22Rv1 (cell line): ENCODE results near the gene LILRA6.

Experiments used
- CTCF ChIP-seq: fragments of 450-650 bp; IDR thresholded peaks from 2 replicates; pipeline ENCODE4 v1.5.1; 2017; ENCODE audit warnings: mild to moderate bottlenecking
- ZFX ChIP-seq: fragments of 450-650 bp; IDR thresholded peaks from 2 replicates; pipeline ENCODE4 v1.6.1; 2017; ENCODE audit warnings: antibody characterized with exemption, borderline replicate concordance

- TF ChIP-seq CTCF (no peak), ZFX (no peak)
Measured at GRCh38 chr19:54190503-54191010, 52.0 kb downstream of the LILRA6 start.
